Kidney (tissue), 14 donors: ENCODE data around the gene CENPA. TPM values are rescaled to one million over a fixed set of nuclear protein-coding genes. Genes with fewer than 3 reads are reported as not detected.

Experiments used
- DNase-seq, 5 donors: peaks; one replicate each; pipeline ENCODE4 v3.0.0-alpha.2; 2013 to 2020
- FAIRE-seq: peaks from 2 replicates; lab custom pipeline; 2012; peaks lifted over from hg19 to GRCh38; lab: Jason Lieb, UNC
- H3K27ac ChIP-seq, 2 donors: one replicate each; pipeline ENCODE4 v1.7.0; 2013; ENCODE audit warnings: low read depth in 2 of 2, low read length in 2 of 2, inconsistent platforms in 1 of 2
- H3K27me3 ChIP-seq: one replicate; pipeline ENCODE4 v1.7.1; 2013; ENCODE audit warnings: low read length, inconsistent platforms; ENCODE audit not compliant: control insufficient read depth, insufficient read depth
- H3K36me3 ChIP-seq, 3 donors: one replicate each; pipeline versions ENCODE4 v1.7.0 to v1.7.1; 2013; ENCODE audit warnings: low read length in 3 of 3, control low read depth in 1 of 3, inconsistent platforms in 1 of 3; ENCODE audit not compliant: insufficient read depth in 3 of 3, control insufficient read depth in 2 of 3
- H3K4me1 ChIP-seq, 3 donors: one replicate each; pipeline versions ENCODE4 v1.7.0 to v1.7.1; 2013; ENCODE audit warnings: low read length in 3 of 3, inconsistent platforms in 1 of 3, low read depth in 1 of 3; ENCODE audit not compliant: control insufficient read depth in 2 of 3, insufficient read depth in 2 of 3
- H3K4me3 ChIP-seq, 3 donors: one replicate each; pipeline versions ENCODE4 v1.7.0 to v1.8.1; 2013; ENCODE audit warnings: low read length in 3 of 3, control low read depth in 1 of 3, inconsistent platforms in 1 of 3
- H3K9ac ChIP-seq, 3 donors: one replicate each; pipeline versions ENCODE4 v1.7.0 to v1.7.1; 2013; ENCODE audit warnings: low read length in 3 of 3, control low read depth in 1 of 3, inconsistent platforms in 1 of 3
- H3K9me3 ChIP-seq, 3 donors: one replicate each; pipeline versions ENCODE4 v1.7.0 to v1.7.1; 2013; ENCODE audit warnings: low read length in 3 of 3, control low read depth in 1 of 3, inconsistent platforms in 1 of 3; ENCODE audit not compliant: control insufficient read depth in 2 of 3, insufficient read depth in 1 of 3
- CTCF ChIP-seq: IDR thresholded peaks from 3 replicates; pipeline ENCODE4 v1.5.1; 2012; ENCODE audit warnings: mild to moderate bottlenecking, moderate library complexity, borderline replicate concordance; ENCODE audit not compliant: insufficient read depth; ENCODE audit errors: extremely low read depth
- intact Hi-C: fragments of 100-400 bp; cut with DNase I; formaldehyde crosslinking; loops from one replicate; pipeline ENCODE4 v1.11.1; 2022
- polyA plus RNA-seq: library from polyadenylated mRNA; stranded (reverse); fragments of 350-450 nt; fragmentation: Illumina TruSeq; extraction: RNeasy Lipid Tissue Mini Kit (QIAGEN cat#74804); gene quantifications from one replicate; pipeline ENCODE4 v1.2.3, GENCODE V29; 2014; ENCODE audit warnings: low read depth, low replicate concordance; ENCODE audit not compliant: insufficient read depth
- total RNA-seq: library from RNA; stranded (reverse); fragmentation: NEBNext Ultra II Directional; extraction: Animal tissue kit (Norgen Biotek cat#: 25700); gene quantifications from one replicate; pipeline ENCODE4 v1.2.1, GENCODE V29; 2021
- donor health status: control.
- donor health status: control.
- donor health status: control.
- donor health status: control.
- donor health status: control.
- donor health status: DM: yes; HTN: yes; CAD: no.
- donor health status: Normal renal cell carcinoma (clear cell type).

CENPA gene
- total and polyA plus RNA-seq, 2 donors from 2014 or later = 0.63 TPM; not detected in 1

- H3K4me3 ChIP-seq = no peak overlapping the region
- no peaks in the 10 kb centered on the region for H3K27me3 ChIP-seq
- no peaks in the 10 kb centered on the region for H3K9me3 ChIP-seq
- peak overlapping the region in 1 of 2 donors; percentile 41 for H3K27ac ChIP-seq
- no peaks in the 10 kb centered on the region for H3K36me3 ChIP-seq
- DNase-seq = no peak
- TF ChIP-seq CTCF = no peak
- no peak for FAIRE-seq
- intact Hi-C loops = no loop called here
- no peak overlapping the region for H3K9ac ChIP-seq
- peaks cover 0 to 41% (median 26%) of the 10 kb centered on the region in 3 donors for H3K4me1 ChIP-seq
Measured at GRCh38 chr2:26767894-26768487, 17.9 kb upstream of the CENPA start.

GRCh38 chr2:26768759-26769088, 17.1 kb upstream of the CENPA start:
- Histone ChIP-seq H3K9me3 (no peaks in the 10 kb centered on the region), H3K9ac (no peak overlapping the region), H3K27me3 (no peaks in the 10 kb centered on the region), H3K4me1 (peaks cover 0 to 42% (median 26%) of the 10 kb centered on the region in 3 donors), H3K36me3 (no peaks in the 10 kb centered on the region), H3K27ac (peak overlapping the region in 1 of 2 donors; percentile 70), H3K4me3 (no peak overlapping the region)
- intact Hi-C loops = no loop called here
- no peak for TF ChIP-seq CTCF
- DNase-seq = no peak
- no peak for FAIRE-seq

GRCh38 chr2:26769089-26769761, 16.6 kb upstream of the CENPA start:
- H3K4me3 ChIP-seq = no peak overlapping the region
- intact Hi-C loops = no loop called here
- no peak for TF ChIP-seq CTCF
- FAIRE-seq (no peak), DNase-seq (peak in 1 of 5 donors; percentile 83)
- H3K4me1 ChIP-seq = peaks cover 0 to 42% (median 26%) of the 10 kb centered on the region in 3 donors
- H3K9me3 ChIP-seq = no peaks in the 10 kb centered on the region
- H3K9ac ChIP-seq = peak overlapping the region in 1 of 3 donors; percentile 49
- H3K36me3 ChIP-seq = peaks cover 0 to under 1% (median 0%) of the 10 kb centered on the region in 3 donors
- peak overlapping the region; percentile 47 to 70 for H3K27ac ChIP-seq
- H3K27me3 ChIP-seq = no peaks in the 10 kb centered on the region
